Smooth muscle cell of the pulmonary artery (primary cell): ENCODE data around the gene COL20A1. TPM values are rescaled to one million over a fixed set of nuclear protein-coding genes. Genes with fewer than 3 reads are reported as not detected.

Source experiments
- total RNA-seq: library from RNA; depleted of rRNA; stranded (reverse); fragments of >200 nt; gene quantifications from 2 replicates; pipeline ENCODE4 v1.2.3, GENCODE V29; 2014

Gene COL20A1
- under 0.01 and 0.07 TPM in 2 replicates for total RNA-seq

DNA sequence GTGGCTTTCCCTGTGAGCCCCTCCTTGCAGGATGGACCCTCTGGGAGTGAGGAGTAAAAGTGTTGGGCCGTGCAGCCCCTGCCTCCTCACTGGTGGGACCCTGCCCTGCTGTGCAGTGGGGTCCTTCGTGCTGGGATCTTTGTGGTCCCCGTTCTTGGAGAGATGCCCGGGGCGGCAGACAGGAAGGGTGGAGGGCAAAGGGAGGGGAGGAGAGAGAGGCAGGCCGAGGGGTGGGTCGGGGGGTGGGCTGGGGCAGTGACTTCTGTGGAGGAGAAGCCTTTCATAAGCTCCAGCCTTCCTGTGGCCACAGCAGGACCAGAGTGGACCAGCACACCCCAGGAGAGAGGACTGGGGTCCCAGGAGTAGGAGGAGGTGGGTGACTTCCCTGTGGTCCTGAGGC, at the start of gene COL20A1:
COL20A1 (plus strand) TSS at position 283 of the 400 bp plus-strand sequence. CDS start 1,922 bp downstream, outside the sequence.

DNA sequence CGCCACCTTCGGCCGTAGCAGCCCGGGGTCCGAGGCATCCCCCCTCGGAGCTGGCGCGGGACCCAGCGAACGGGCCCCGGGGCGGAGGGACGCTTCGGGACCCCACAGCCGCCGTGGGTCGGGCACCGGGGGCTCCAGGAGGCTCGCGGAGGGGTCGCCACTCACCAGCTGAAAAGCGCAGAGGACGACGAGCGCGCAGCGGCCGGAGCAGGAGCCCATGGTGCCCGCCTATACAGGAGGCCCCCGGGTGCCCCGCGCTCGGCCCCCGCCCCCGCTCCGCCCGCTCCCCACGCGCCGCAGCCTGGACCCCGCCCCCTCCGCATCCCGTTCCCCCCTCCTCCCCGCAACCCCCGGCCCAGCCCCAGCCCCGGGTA, 38.8 kb upstream of the COL20A1 start, which contains the start of gene NKAIN4:
NKAIN4 (minus strand) TSS at position 232 of the 374 bp plus-strand sequence; CDS start at position 219, 13 bp downstream.

DNA sequence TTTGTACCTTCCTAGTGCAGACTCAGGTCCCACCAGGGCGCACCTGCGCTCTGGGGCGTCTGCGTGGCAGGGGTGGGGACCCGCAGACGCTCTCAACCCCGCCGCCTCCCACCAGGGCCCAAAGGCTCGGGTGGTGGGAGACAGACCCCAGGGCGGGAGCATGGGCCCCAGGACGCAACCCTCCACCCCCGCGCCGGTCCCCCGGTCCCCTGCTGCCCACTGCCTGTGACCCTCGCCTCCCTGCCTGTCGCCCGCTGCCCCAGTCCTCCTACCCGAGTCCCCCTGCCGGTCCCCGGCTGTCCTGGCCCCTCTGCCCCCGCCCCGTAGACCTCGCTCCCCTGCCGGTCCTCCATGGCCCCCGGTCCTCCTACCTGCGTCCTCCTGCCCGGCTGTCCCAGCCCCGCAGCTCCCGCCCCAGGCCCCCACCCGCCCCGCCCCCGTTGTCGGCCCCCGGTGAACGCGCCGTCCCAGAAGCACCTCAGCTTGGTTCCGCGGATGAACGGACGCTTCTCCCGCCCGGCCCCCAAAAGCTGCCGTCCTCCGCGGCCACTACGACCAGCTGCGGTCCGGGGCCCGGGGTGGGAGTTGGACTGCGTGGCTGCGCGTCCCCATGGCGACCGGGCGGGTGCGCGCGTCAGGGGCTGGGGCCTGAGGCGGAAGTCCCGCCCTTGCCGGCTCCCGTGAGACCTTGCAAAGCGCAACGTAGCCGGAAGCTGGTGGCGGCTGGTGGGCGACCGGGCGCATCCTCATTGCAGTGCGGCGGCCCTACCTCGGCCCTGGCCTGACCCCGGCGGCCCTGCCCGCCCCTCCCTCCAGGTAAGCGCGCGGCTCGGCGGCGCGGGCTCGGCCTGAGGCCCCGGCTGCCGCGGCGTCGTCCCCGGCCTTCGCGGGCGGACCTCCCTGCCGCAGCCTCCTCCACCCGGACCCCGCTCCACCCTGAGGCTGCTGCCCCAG, 20.6 kb upstream of the COL20A1 start, which contains the start of gene ARFGAP1:
ARFGAP1 (plus strand) TSS at position 709 of the 954 bp plus-strand sequence. CDS start 2,768 bp downstream, outside the sequence.

DNA sequence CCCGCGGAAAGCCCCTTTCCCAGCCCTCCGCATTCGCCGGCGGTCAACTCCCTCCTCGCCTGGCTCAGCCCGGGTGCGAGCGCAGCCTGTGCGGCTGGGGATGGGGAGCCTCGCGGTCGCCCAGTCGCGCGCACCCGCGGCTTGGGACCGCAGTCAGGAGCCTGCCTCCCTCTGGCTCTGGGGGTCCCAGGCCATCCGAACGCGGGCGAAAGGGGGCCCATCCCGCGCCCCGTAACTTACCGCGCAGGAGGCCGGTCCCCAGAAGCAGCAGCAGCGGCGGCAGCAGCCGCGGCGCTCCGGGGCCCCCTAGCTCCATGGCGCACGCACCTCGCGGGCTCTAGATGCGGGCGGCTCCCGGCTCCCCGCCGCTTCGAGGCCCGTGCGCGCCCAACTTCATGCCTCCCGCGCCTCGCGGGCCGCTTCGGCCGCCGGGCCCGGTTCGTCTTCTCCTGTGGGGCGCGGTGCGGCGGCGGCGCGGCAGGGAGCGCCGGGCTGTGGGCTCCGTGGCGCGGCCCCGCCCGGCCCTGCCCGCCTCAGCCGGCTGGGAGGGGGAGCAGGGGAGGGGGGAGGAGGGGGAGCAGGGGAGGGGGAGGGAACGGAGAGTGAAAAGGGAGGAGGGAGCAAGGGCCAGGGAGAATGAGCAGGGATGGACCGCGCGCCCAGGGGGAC, 68.0 kb downstream of the COL20A1 start, which contains the start of gene CHRNA4:
CHRNA4 (minus strand) TSS at position 500 of the 669 bp plus-strand sequence; CDS start at position 316, 184 bp downstream.

Other genes starting within 250 kb of the COL20A1 start
- gene YTHDF1, start 77.1 kb upstream of the COL20A1 start, total RNA-seq: 21.3 and 24.2 TPM in 2 replicates
- 0.07 TPM in 2 replicates for gene BIRC7, start 57.3 kb upstream of the COL20A1 start, total RNA-seq
- not detected in 2 replicates for gene NKAIN4, start 38.7 kb upstream of the COL20A1 start, total RNA-seq
- gene ARFGAP1, start 20.4 kb upstream of the COL20A1 start, total RNA-seq: 73.8 and 77.8 TPM in 2 replicates
- not detected in 2 replicates for gene CHRNA4, start 68.2 kb downstream of the COL20A1 start, total RNA-seq
- gene KCNQ2, start 179.5 kb downstream of the COL20A1 start, total RNA-seq: not detected in 2 replicates
- gene EEF1A2, start 205.9 kb downstream of the COL20A1 start, total RNA-seq: 2.3 and 3.5 TPM in 2 replicates
- gene PPDPF, start 227.6 kb downstream of the COL20A1 start, total RNA-seq: 111 and 139 TPM in 2 replicates
- gene PTK6, start 244.2 kb downstream of the COL20A1 start, total RNA-seq: 0.07 and 0.10 TPM in 2 replicates